Measurements from ENCODE around the gene GRK5.

GRCh38 chr10:119407254-119407777 is 199.9 kb downstream of the GRK5 start:
- no peak for TF ChIP-seq CTCF (IDR thresholded peaks at IDR 0.05; ENCODE audit: borderline replicate concordance, extremely low read depth, low read length, poor library complexity, severe bottlenecking)
- TF ChIP-seq EZH2 (IDR thresholded peaks at IDR 0.05; ENCODE audit: borderline replicate concordance, low read depth, low read length, severe bottlenecking): no peak
